Mesothelial cell of epicardium (in vitro differentiated cells): Measurements from ENCODE around the gene PRPF40B. TPM values are rescaled to one million over a fixed set of nuclear protein-coding genes. Genes with fewer than 3 reads are reported as not detected.

Experiments used
- DNase-seq, 2 experiments: peaks; one replicate each; pipeline ENCODE4 v3.0.0; 2021; ENCODE audit warnings: low spot score in 2 of 2; ENCODE audit not compliant: unreplicated experiment in 2 of 2
- H3K27ac Mint-ChIP-seq: 2 replicates; pipeline ENCODE4 v1.8.0; 2021; ENCODE audit warnings: mixed read lengths
- H3K27me3 Mint-ChIP-seq: 2 replicates; pipeline ENCODE4 v1.8.0; 2021; ENCODE audit warnings: low read depth, mixed read lengths
- H3K36me3 Mint-ChIP-seq: 2 replicates; pipeline ENCODE4 v1.8.0; 2021; ENCODE audit warnings: mixed read lengths
- H3K4me1 Mint-ChIP-seq: 2 replicates; pipeline ENCODE4 v1.8.0; 2021; ENCODE audit warnings: mixed read lengths
- H3K4me3 Mint-ChIP-seq: 2 replicates; pipeline ENCODE4 v1.8.0; 2021; ENCODE audit warnings: mild to moderate bottlenecking, moderate library complexity, mixed read lengths
- H3K9me3 Mint-ChIP-seq: 2 replicates; pipeline ENCODE4 v1.8.0; 2021; ENCODE audit warnings: mixed read lengths
- CTCF ChIP-seq: fragments of 200-600 bp; sonication (generic); IDR thresholded peaks from one replicate; pipeline ENCODE4 v1.5.0; 2021; ENCODE audit warnings: antibody characterized with exemption; ENCODE audit not compliant: unreplicated experiment
- total RNA-seq: library from RNA; stranded (reverse); gene quantifications from 3 replicates; pipeline ENCODE4 v1.2.1, GENCODE V29; 2021

Gene PRPF40B
- total RNA-seq, 1 donor from 2014 or later = 62.0 TPM

- H3K4me1 Mint-ChIP-seq = peaks cover 20% of the 10 kb centered on the region
- H3K4me3 Mint-ChIP-seq = no peak overlapping the region
- no peaks in the 10 kb centered on the region for H3K27me3 Mint-ChIP-seq
- H3K27ac Mint-ChIP-seq = peak overlapping the region; percentile 83
- peaks cover 5% of the 10 kb centered on the region for H3K36me3 Mint-ChIP-seq
- H3K9me3 Mint-ChIP-seq = no peaks in the 10 kb centered on the region
- no peak for DNase-seq
- TF ChIP-seq CTCF = no peak
Measured at GRCh38 chr12:49648712-49649003, 25.3 kb downstream of the PRPF40B start.

DNA sequence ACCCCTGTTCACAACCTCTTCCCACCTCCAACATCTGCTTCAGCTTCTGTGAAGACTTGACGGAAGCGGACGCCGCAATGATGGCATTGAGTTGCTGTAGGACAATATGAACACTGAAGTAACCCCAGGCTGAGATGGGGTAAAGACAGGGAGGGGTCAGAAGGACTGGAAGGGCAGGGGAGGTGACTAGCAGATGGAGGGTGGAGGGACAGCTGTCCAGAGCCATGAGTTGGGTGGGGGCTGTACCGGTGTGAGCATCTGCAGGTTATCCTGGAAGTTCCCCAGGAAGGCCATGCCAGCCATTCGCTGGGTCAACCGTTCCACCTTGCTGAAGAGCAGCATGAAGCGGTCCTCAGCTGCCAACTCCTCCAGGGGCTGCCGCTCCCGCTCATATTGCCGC, 26.1 kb downstream of the PRPF40B start:
- DNase-seq = no peak
- H3K4me1 Mint-ChIP-seq = peaks cover 19% of the 10 kb centered on the region
- H3K9me3 Mint-ChIP-seq = no peaks in the 10 kb centered on the region
- no peak overlapping the region for H3K4me3 Mint-ChIP-seq
- TF ChIP-seq CTCF = no peak
- H3K27me3 Mint-ChIP-seq = no peaks in the 10 kb centered on the region
- H3K27ac Mint-ChIP-seq = peak overlapping the region; percentile 72
- H3K36me3 Mint-ChIP-seq = peaks cover 5% of the 10 kb centered on the region

DNA sequence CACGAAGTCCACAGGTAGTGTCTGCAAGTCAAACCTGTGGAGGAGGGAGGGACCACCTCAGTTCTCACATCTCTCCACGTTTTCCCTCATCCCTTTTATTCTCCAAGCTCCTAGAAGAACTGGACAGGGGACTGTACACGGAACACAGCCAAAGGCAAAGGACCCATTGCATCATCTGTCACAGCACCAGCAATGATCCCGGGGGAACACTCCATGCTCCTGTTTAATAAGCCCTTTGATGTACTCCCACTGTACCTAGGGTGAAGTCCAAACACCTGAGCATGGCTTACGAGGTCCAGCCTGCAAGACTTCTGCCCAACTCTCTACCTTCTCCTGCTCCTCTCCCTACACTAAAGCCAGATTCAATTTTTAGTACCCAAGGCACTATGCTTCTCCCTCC, 26.5 kb downstream of the PRPF40B start:
- Mint-ChIP-seq H3K36me3 (peaks cover 5% of the 10 kb centered on the region), H3K27ac (no peak overlapping the region), H3K4me1 (peaks cover 16% of the 10 kb centered on the region), H3K4me3 (no peak overlapping the region), H3K9me3 (no peaks in the 10 kb centered on the region), H3K27me3 (no peaks in the 10 kb centered on the region)
- no peak for TF ChIP-seq CTCF
- no peak for DNase-seq

GRCh38 chr12:49651855-49652254, 28.5 kb downstream of the PRPF40B start:
- Mint-ChIP-seq H3K4me3 (no peak overlapping the region), H3K9me3 (no peaks in the 10 kb centered on the region), H3K4me1 (peaks cover 16% of the 10 kb centered on the region), H3K36me3 (peaks cover 5% of the 10 kb centered on the region), H3K27me3 (no peaks in the 10 kb centered on the region), H3K27ac (no peak overlapping the region)
- TF ChIP-seq CTCF = no peak
- DNase-seq = no peak

DNA sequence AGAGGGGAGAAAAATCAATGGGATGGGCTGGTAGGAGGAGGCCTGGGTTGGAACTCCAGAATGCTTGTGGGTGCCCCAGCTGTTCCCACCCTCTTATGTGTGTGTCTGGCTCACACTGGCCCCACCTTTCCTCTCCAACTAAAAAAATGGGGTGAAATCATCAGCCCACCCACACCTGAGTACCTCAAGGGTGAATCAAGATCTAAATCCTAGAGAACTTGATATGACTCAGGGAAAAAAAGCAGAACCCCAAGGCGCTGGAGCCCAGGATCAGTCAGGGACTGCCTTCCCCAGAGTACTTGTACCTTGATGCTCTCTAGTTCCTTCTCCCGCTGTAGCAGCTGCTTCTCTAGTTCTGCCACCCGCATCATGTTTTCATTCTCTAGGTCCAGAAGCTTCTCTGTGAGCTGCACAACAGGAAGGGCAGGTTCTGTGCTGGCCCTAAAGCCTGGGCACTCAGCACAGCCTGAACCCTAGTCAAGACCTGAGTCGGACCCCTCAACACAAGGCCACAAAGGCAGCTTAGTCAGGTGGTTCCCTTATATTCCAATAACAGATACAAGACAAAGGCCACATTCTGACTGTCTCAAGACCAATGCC, 29.7 kb downstream of the PRPF40B start:
- no peak for TF ChIP-seq CTCF
- H3K9me3 Mint-ChIP-seq = no peaks in the 10 kb centered on the region
- H3K4me3 Mint-ChIP-seq = no peak overlapping the region
- peaks cover 5% of the 10 kb centered on the region for H3K36me3 Mint-ChIP-seq
- H3K27ac Mint-ChIP-seq = no peak overlapping the region
- no peak for DNase-seq
- H3K4me1 Mint-ChIP-seq = peaks cover 14% of the 10 kb centered on the region
- H3K27me3 Mint-ChIP-seq = no peaks in the 10 kb centered on the region

- Mint-ChIP-seq H3K27me3 (no peaks in the 10 kb centered on the region), H3K4me3 (no peak overlapping the region), H3K36me3 (peaks cover 4% of the 10 kb centered on the region), H3K4me1 (no peaks in the 10 kb centered on the region), H3K9me3 (no peaks in the 10 kb centered on the region), H3K27ac (no peak overlapping the region)
- no peak for TF ChIP-seq CTCF
- no peak for DNase-seq
Measured at GRCh38 chr12:49654715-49655114, 31.4 kb downstream of the PRPF40B start.
